NCI-H2107 (cell line): ENCODE results near the gene RNF225.
"Not testable (repeated sequence)": the region's sequence is repeated elsewhere in the genome, so short reads cannot be mapped to it uniquely, and the experiment has no call there.

Experiments used
- DNase-seq: peaks from one replicate; lab custom pipeline; 2025; lab: John Stamatoyannopoulos, UW

Gene RNF225

GRCh38 chr19:58395220-58395978, at the start of gene RNF225:
TSS of gene RNF225 (plus strand) at chr19:58395656. CDS start at chr19:58396090, 434 bp downstream.
- DNase-seq: no peak

- DNase-seq: peak; percentile 32
Observed at GRCh38 chr19:58346961-58347929, 48.2 kb upstream of the RNF225 start.

GRCh38 chr19:58348080-58348479, 47.4 kb upstream of the RNF225 start:
- DNase-seq: not testable (repeated sequence)

GRCh38 chr19:58349590-58349989, 45.9 kb upstream of the RNF225 start:
- no peak for DNase-seq

- no peak for DNase-seq
Observed at GRCh38 chr19:58350001-58350861, 45.2 kb upstream of the RNF225 start.

GRCh38 chr19:58350871-58351557, 44.4 kb upstream of the RNF225 start:
- DNase-seq: no peak

- DNase-seq: no peak
Observed at GRCh38 chr19:58351558-58351878, 43.9 kb upstream of the RNF225 start.

GRCh38 chr19:58351990-58352755, 43.3 kb upstream of the RNF225 start:
- DNase-seq: no peak

GRCh38 chr19:58352760-58353671, 42.4 kb upstream of the RNF225 start, which contains the start of gene A1BG:
TSS of gene A1BG (minus strand) at chr19:58353492. CDS start at chr19:58353437, 55 bp downstream.
- no peak for DNase-seq

GRCh38 chr19:58353717-58354477, 41.6 kb upstream of the RNF225 start:
- no peak for DNase-seq

- no peak for DNase-seq
Observed at GRCh38 chr19:58354478-58355030, 40.9 kb upstream of the RNF225 start.

GRCh38 chr19:58355215-58355796, 40.1 kb upstream of the RNF225 start:
- DNase-seq: no peak

GRCh38 chr19:58355908-58356765, 39.3 kb upstream of the RNF225 start:
- DNase-seq: no peak

- no peak for DNase-seq
Observed at GRCh38 chr19:58356766-58357480, 38.5 kb upstream of the RNF225 start.

GRCh38 chr19:58357481-58358145, 37.8 kb upstream of the RNF225 start:
- no peak for DNase-seq

- no peak for DNase-seq
Observed at GRCh38 chr19:58361900-58362271, 33.6 kb upstream of the RNF225 start.
